ENCODE data around the gene SLC17A8.

The SLC17A8 gene

GRCh38 chr12:100324498-100324897, 32.4 kb upstream of the SLC17A8 start:
- Histone ChIP-seq H4K8ac (ENCODE audit: low read length) (no peak overlapping the region), H3K4me1 (ENCODE audit: control insufficient read depth, insufficient read depth, low read depth, low read length) (no peaks in the 10 kb centered on the region), H2BK15ac (ENCODE audit: low read depth, poor library complexity, severe bottlenecking) (no peak overlapping the region), H2AK5ac (ENCODE audit: low read length, severe bottlenecking) (no peak overlapping the region), H3K18ac (ENCODE audit: low read depth in 1 of 2, low read length in 2 of 2) (no peak overlapping the region), H3K9ac (ENCODE audit: low read length) (no peak overlapping the region), H3K4ac (ENCODE audit: low read depth in 1 of 2, low read length in 2 of 2) (no peak overlapping the region), H3K9me3 (ENCODE audit: control insufficient read depth, low read length) (no peaks in the 10 kb centered on the region), H3K79me1 (replicated peaks; ENCODE audit: low read length, poor library complexity, severe bottlenecking) (peaks cover 6% of the 10 kb centered on the region), H2BK5ac (ENCODE audit: low read depth, low read length, poor library complexity, severe bottlenecking) (no peak overlapping the region), H3K14ac (ENCODE audit: low read length in 2 of 2) (no peak overlapping the region), H3K4me2 (ENCODE audit: low read length, poor library complexity, severe bottlenecking) (no peak overlapping the region), H3K23ac (ENCODE audit: low read length in 2 of 2) (no peak overlapping the region), H2BK120ac (ENCODE audit: low read depth, low read length) (no peak overlapping the region), H2BK12ac (ENCODE audit: low read length in 2 of 2) (no peak overlapping the region), H3K36me3 (ENCODE audit: control insufficient read depth in 1 of 2, insufficient read depth in 2 of 2, low read depth in 1 of 2, low read length in 2 of 2) (peaks cover under 1 to 63% of the 10 kb centered on the region in 2 experiments), H3K27me3 (ENCODE audit: control insufficient read depth in 1 of 2, insufficient read depth in 1 of 2, low read length in 2 of 2) (no peaks in the 10 kb centered on the region), H2AFZ (ENCODE audit: low read depth, low read length) (no peak overlapping the region), H4K91ac (ENCODE audit: low read length) (no peak overlapping the region), H3K27ac (ENCODE audit: low read length, poor library complexity, severe bottlenecking) (no peak overlapping the region), H3K4me3 (ENCODE audit: insufficient read depth in 1 of 2, low read depth in 1 of 2, low read length in 2 of 2) (no peak overlapping the region)
- DNase-seq: no peak

GRCh38 chr12:100326208-100326607, 30.7 kb upstream of the SLC17A8 start:
- no peak for DNase-seq
- H2BK120ac ChIP-seq (ENCODE audit: low read depth, low read length): no peak overlapping the region
- H3K36me3 ChIP-seq (ENCODE audit: control insufficient read depth in 1 of 2, insufficient read depth in 2 of 2, low read depth in 1 of 2, low read length in 2 of 2): peaks cover 2 to 73% of the 10 kb centered on the region in 2 experiments
- no peak overlapping the region for H3K9ac ChIP-seq (ENCODE audit: low read length)
- H4K8ac ChIP-seq (ENCODE audit: low read length): no peak overlapping the region
- no peak overlapping the region for H4K91ac ChIP-seq (ENCODE audit: low read length)
- H3K4ac ChIP-seq (ENCODE audit: low read depth in 1 of 2, low read length in 2 of 2): no peak overlapping the region
- H3K79me1 ChIP-seq (replicated peaks; ENCODE audit: low read length, poor library complexity, severe bottlenecking): peaks cover 6% of the 10 kb centered on the region
- H3K9me3 ChIP-seq (ENCODE audit: control insufficient read depth, low read length): no peaks in the 10 kb centered on the region
- no peak overlapping the region for H3K23ac ChIP-seq (ENCODE audit: low read length in 2 of 2)
- H3K14ac ChIP-seq (ENCODE audit: low read length in 2 of 2): no peak overlapping the region
- no peaks in the 10 kb centered on the region for H3K4me1 ChIP-seq (ENCODE audit: control insufficient read depth, insufficient read depth, low read depth, low read length)
- no peak overlapping the region for H2AK5ac ChIP-seq (ENCODE audit: low read length, severe bottlenecking)
- H3K27ac ChIP-seq (ENCODE audit: low read length, poor library complexity, severe bottlenecking): no peak overlapping the region
- H2BK12ac ChIP-seq (ENCODE audit: low read length in 2 of 2): no peak overlapping the region
- no peak overlapping the region for H2BK15ac ChIP-seq (ENCODE audit: low read depth, poor library complexity, severe bottlenecking)
- no peak overlapping the region for H2BK5ac ChIP-seq (ENCODE audit: low read depth, low read length, poor library complexity, severe bottlenecking)
- no peaks in the 10 kb centered on the region for H3K27me3 ChIP-seq (ENCODE audit: control insufficient read depth in 1 of 2, insufficient read depth in 1 of 2, low read length in 2 of 2)
- H3K4me2 ChIP-seq (ENCODE audit: low read length, poor library complexity, severe bottlenecking): no peak overlapping the region
- H3K4me3 ChIP-seq (ENCODE audit: insufficient read depth in 1 of 2, low read depth in 1 of 2, low read length in 2 of 2): no peak overlapping the region
- no peak overlapping the region for H2AFZ ChIP-seq (ENCODE audit: low read depth, low read length)
- no peak overlapping the region for H3K18ac ChIP-seq (ENCODE audit: low read depth in 1 of 2, low read length in 2 of 2)

GRCh38 chr12:100329800-100330199, 27.1 kb upstream of the SLC17A8 start:
- Histone ChIP-seq H3K27ac (ENCODE audit: low read length, poor library complexity, severe bottlenecking) (no peak overlapping the region), H2BK5ac (ENCODE audit: low read depth, low read length, poor library complexity, severe bottlenecking) (no peak overlapping the region), H3K36me3 (ENCODE audit: control insufficient read depth in 1 of 2, insufficient read depth in 2 of 2, low read depth in 1 of 2, low read length in 2 of 2) (peaks cover 5 to 84% of the 10 kb centered on the region in 2 experiments), H3K23ac (ENCODE audit: low read length in 2 of 2) (no peak overlapping the region), H3K9me3 (ENCODE audit: control insufficient read depth, low read length) (no peaks in the 10 kb centered on the region), H3K4me2 (ENCODE audit: low read length, poor library complexity, severe bottlenecking) (no peak overlapping the region), H2AK5ac (ENCODE audit: low read length, severe bottlenecking) (no peak overlapping the region), H3K18ac (ENCODE audit: low read depth in 1 of 2, low read length in 2 of 2) (no peak overlapping the region), H3K4me1 (ENCODE audit: control insufficient read depth, insufficient read depth, low read depth, low read length) (no peaks in the 10 kb centered on the region), H2AFZ (ENCODE audit: low read depth, low read length) (no peak overlapping the region), H3K14ac (ENCODE audit: low read length in 2 of 2) (no peak overlapping the region), H3K79me1 (replicated peaks; ENCODE audit: low read length, poor library complexity, severe bottlenecking) (peaks cover 4% of the 10 kb centered on the region), H2BK15ac (ENCODE audit: low read depth, poor library complexity, severe bottlenecking) (no peak overlapping the region), H4K8ac (ENCODE audit: low read length) (no peak overlapping the region), H3K9ac (ENCODE audit: low read length) (no peak overlapping the region), H4K91ac (ENCODE audit: low read length) (no peak overlapping the region), H2BK12ac (ENCODE audit: low read length in 2 of 2) (no peak overlapping the region), H3K27me3 (ENCODE audit: control insufficient read depth in 1 of 2, insufficient read depth in 1 of 2, low read length in 2 of 2) (no peaks in the 10 kb centered on the region), H3K4me3 (ENCODE audit: insufficient read depth in 1 of 2, low read depth in 1 of 2, low read length in 2 of 2) (no peak overlapping the region), H3K4ac (ENCODE audit: low read depth in 1 of 2, low read length in 2 of 2) (no peak overlapping the region), H2BK120ac (ENCODE audit: low read depth, low read length) (no peak overlapping the region)
- no peak for DNase-seq
- 100% methylated on average over 2 of the region's 2 CpGs for WGBS

- H2BK15ac ChIP-seq (ENCODE audit: low read depth, poor library complexity, severe bottlenecking): no peak overlapping the region
- H3K18ac ChIP-seq (ENCODE audit: low read depth in 1 of 2, low read length in 2 of 2): no peak overlapping the region
- H3K4me1 ChIP-seq (ENCODE audit: control insufficient read depth, insufficient read depth, low read depth, low read length): no peaks in the 10 kb centered on the region
- H3K27me3 ChIP-seq (ENCODE audit: control insufficient read depth in 1 of 2, insufficient read depth in 1 of 2, low read length in 2 of 2): no peaks in the 10 kb centered on the region
- H2BK120ac ChIP-seq (ENCODE audit: low read depth, low read length): no peak overlapping the region
- no peak overlapping the region for H3K4me2 ChIP-seq (ENCODE audit: low read length, poor library complexity, severe bottlenecking)
- no peak overlapping the region for H3K4ac ChIP-seq (ENCODE audit: low read depth in 1 of 2, low read length in 2 of 2)
- peaks cover 4% of the 10 kb centered on the region for H3K79me1 ChIP-seq (replicated peaks; ENCODE audit: low read length, poor library complexity, severe bottlenecking)
- H2BK5ac ChIP-seq (ENCODE audit: low read depth, low read length, poor library complexity, severe bottlenecking): no peak overlapping the region
- H2BK12ac ChIP-seq (ENCODE audit: low read length in 2 of 2): no peak overlapping the region
- H3K14ac ChIP-seq (ENCODE audit: low read length in 2 of 2): no peak overlapping the region
- H3K36me3 ChIP-seq (ENCODE audit: control insufficient read depth in 1 of 2, insufficient read depth in 2 of 2, low read depth in 1 of 2, low read length in 2 of 2): peaks cover 5 to 95% of the 10 kb centered on the region in 2 experiments
- DNase-seq: no peak
- no peak overlapping the region for H2AFZ ChIP-seq (ENCODE audit: low read depth, low read length)
- no peaks in the 10 kb centered on the region for H3K9me3 ChIP-seq (ENCODE audit: control insufficient read depth, low read length)
- no peak overlapping the region for H3K23ac ChIP-seq (ENCODE audit: low read length in 2 of 2)
- no peak overlapping the region for H3K4me3 ChIP-seq (ENCODE audit: insufficient read depth in 1 of 2, low read depth in 1 of 2, low read length in 2 of 2)
- WGBS: 100% methylated on average over 1 of the region's 1 CpG
- no peak overlapping the region for H4K8ac ChIP-seq (ENCODE audit: low read length)
- H3K9ac ChIP-seq (ENCODE audit: low read length): no peak overlapping the region
- H3K27ac ChIP-seq (ENCODE audit: low read length, poor library complexity, severe bottlenecking): no peak overlapping the region
- H4K91ac ChIP-seq (ENCODE audit: low read length): no peak overlapping the region
- no peak overlapping the region for H2AK5ac ChIP-seq (ENCODE audit: low read length, severe bottlenecking)
Measured at GRCh38 chr12:100331871-100332270, 25.0 kb upstream of the SLC17A8 start.

Data from mesenchymal stem cell (in vitro differentiated cells and primary cell).